ENCODE measurements around the gene NANOS1.

NANOS1 gene

DNA sequence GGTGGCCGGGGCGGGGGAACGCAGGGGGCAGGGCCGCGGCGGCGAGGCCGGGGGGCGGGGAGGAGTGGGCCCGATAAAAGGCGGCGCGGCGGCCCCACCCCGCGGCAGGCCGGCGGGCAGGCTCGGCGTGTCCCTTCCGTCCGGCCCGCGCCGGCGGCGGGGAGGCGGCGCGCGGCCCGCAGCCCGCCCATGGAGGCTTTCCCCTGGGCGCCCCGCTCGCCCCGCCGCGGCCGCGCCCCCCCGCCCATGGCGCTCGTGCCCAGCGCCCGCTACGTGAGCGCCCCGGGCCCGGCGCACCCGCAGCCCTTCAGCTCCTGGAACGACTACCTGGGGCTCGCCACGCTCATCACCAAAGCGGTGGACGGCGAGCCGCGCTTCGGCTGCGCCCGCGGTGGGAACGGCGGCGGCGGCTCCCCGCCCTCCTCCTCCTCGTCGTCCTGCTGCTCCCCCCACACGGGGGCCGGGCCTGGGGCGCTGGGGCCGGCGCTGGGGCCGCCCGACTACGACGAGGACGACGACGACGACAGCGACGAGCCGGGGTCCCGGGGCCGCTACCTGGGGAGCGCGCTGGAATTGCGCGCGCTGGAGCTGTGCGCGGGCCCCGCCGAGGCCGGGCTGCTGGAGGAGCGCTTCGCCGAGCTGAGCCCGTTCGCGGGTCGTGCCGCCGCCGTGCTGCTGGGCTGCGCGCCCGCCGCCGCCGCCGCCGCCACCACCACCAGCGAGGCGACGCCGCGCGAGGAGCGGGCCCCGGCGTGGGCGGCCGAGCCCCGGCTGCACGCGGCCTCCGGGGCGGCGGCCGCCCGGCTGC, at the start of gene NANOS1:
NANOS1 (plus strand) TSS at position 102 of the 808 bp plus-strand sequence; CDS start at position 190, 88 bp downstream.
- in situ Hi-C loops (cut with MboI; ENCODE audit: low sequenced_read_pairs, unreplicated experiment), result no loop called here

DNA sequence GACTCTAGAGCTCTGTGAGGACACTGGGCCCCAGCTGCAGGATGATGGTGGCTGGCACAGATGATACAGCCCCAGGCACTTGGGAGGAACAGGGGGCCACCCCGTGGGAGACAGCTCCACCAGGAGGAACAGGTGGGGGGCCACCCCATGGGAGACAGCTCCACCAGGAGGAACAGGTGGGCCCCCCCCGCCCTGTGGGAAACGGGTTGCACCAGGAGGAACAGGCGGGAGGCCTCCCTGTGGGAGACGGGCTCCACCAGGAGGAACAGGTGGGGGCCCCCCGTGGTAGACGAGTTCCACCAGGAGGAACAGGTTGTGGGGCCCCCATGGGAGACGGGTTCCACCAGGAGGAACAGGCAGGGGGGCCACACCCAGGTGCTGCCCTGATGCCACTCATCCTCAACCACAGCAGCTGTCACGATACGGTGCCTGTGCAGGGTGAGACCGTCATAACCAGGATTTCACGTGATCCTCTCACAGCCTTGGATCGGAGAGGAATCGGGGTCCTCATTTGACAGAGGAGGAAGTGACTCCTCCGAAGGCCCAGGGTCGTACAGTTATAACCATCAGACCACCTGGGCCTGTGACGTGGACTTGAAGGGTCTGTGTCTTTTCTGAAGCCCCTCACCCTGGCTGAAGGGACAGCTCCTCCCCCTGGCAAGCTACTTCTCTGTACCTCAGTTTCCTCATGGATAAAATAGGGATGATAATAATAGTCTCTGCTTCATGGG, 49.2 kb upstream of the NANOS1 start:
- in situ Hi-C loops (cut with MboI; ENCODE audit: low sequenced_read_pairs, unreplicated experiment), result no loop called here
- TF ChIP-seq CTCF (IDR thresholded peaks at IDR 0.05; ENCODE audit: borderline replicate concordance, control extremely low read depth, extremely low read depth, insufficient read depth, missing control alignments), result no peak
- DNase-seq (ENCODE audit: low spot score), result no peak

More for the DNA sequence above, at the start of gene NANOS1:
- TF ChIP-seq CTCF (IDR thresholded peaks at IDR 0.05; ENCODE audit: borderline replicate concordance, control extremely low read depth, extremely low read depth, insufficient read depth, missing control alignments), result no peak
- DNase-seq (ENCODE audit: low spot score), result no peak

DNA sequence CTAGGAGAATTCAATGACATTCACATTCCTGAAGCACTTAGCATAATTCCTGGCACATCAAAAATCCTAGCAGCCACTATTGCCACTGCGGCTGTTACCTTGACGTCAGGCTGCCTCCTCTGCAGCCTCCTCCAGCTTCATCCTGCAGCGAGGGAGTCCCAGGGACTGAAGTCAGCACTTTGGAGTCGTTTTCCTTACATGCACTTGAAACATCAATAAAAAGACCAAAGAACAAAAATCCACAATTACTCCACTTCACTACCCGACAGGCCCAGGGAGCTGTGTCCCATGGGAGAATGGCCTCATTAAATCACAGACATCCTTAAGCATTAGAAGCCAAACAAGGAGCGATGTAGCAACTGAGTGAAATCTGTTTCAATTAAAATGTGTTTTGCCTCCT, 48.6 kb upstream of the NANOS1 start:
- no peak for TF ChIP-seq CTCF (IDR thresholded peaks at IDR 0.05; ENCODE audit: borderline replicate concordance, control extremely low read depth, extremely low read depth, insufficient read depth, missing control alignments)
- in situ Hi-C loops (cut with MboI; ENCODE audit: low sequenced_read_pairs, unreplicated experiment), result no loop called here
- no peak for DNase-seq (ENCODE audit: low spot score)

- no peak for DNase-seq (ENCODE audit: low spot score)
- TF ChIP-seq CTCF (IDR thresholded peaks at IDR 0.05; ENCODE audit: borderline replicate concordance, control extremely low read depth, extremely low read depth, insufficient read depth, missing control alignments), result no peak
- in situ Hi-C loops (cut with MboI; ENCODE audit: low sequenced_read_pairs, unreplicated experiment), result no loop called here
Measured at GRCh38 chr10:118981946-118982345, 47.6 kb upstream of the NANOS1 start.

DNA sequence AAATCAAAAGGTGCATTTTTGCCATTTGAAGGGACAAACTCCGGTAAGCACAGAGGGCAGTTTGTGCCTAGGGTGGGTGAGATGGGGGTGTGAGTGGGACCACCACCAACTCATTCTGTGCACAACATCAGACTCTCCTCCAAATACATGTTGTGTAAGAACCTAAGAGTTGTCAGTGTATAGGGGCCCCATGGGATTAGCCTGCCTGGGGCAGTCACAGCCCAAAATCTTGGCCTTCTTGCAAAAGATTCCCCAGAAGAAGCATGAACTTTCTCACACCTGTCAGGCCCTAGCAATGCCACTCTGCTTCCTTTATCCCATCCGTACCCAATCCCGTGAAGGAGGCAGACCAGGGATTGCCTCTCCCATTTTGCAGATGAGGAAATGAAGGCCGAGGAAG, 47.1 kb upstream of the NANOS1 start:
- TF ChIP-seq CTCF (IDR thresholded peaks at IDR 0.05; ENCODE audit: borderline replicate concordance, control extremely low read depth, extremely low read depth, insufficient read depth, missing control alignments), result no peak
- in situ Hi-C loops (cut with MboI; ENCODE audit: low sequenced_read_pairs, unreplicated experiment), result no loop called here
- DNase-seq (ENCODE audit: low spot score), result no peak

DNA sequence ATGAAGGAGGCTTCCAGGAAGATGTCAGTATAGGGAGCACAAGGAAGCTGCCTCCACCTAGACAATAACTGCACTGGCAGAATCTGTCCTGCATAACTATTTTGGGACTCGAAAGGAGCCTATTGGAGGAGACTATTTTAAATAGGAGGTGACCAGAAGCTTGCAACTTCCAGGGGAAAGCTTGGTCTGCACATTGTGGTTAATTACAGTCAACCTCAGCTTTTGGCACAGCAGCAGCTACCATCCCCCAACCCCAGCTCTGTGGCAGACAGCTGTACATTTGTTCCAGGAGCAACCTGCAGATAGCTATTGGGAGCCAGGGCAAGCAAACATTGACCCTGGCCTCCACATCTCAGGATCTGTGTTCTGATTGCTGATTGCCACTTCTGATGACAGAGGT, 46.3 kb upstream of the NANOS1 start:
- in situ Hi-C loops (cut with MboI; ENCODE audit: low sequenced_read_pairs, unreplicated experiment), result no loop called here
- TF ChIP-seq CTCF (IDR thresholded peaks at IDR 0.05; ENCODE audit: borderline replicate concordance, control extremely low read depth, extremely low read depth, insufficient read depth, missing control alignments), result no peak
- DNase-seq (ENCODE audit: low spot score), result no peak

Measured in GM13976 (cell line).